ENCODE measurements around the gene RSPH10B.
"Not testable (repeated sequence)": the region's sequence is repeated elsewhere in the genome, so short reads cannot be mapped to it uniquely, and the experiment has no call there.

DNA sequence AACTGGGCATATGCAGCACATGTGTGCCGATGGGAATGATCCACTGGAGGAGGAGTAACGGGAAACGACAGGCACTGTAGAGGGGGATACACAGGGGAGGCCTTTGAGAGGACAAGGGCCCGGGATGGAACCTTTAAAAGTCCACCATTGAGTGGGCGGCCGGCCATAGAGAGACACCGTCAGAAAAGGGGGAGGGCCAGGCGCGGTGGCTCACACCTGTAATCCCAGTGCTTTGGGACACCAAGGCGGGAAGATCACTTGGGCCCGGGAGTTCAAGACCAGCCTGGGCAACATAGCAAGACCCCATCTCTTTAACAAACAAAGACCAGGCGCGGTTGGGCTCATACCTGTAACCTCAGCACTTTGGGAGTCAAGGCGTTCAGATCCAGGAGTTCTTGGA is 39.2 kb downstream of the RSPH10B start:
- not testable (repeated sequence) for TF ChIP-seq POLR2A, POLR2AphosphoS5 (IDR thresholded peaks at IDR 0.05)
- TF ChIP-seq, protein P1, sequence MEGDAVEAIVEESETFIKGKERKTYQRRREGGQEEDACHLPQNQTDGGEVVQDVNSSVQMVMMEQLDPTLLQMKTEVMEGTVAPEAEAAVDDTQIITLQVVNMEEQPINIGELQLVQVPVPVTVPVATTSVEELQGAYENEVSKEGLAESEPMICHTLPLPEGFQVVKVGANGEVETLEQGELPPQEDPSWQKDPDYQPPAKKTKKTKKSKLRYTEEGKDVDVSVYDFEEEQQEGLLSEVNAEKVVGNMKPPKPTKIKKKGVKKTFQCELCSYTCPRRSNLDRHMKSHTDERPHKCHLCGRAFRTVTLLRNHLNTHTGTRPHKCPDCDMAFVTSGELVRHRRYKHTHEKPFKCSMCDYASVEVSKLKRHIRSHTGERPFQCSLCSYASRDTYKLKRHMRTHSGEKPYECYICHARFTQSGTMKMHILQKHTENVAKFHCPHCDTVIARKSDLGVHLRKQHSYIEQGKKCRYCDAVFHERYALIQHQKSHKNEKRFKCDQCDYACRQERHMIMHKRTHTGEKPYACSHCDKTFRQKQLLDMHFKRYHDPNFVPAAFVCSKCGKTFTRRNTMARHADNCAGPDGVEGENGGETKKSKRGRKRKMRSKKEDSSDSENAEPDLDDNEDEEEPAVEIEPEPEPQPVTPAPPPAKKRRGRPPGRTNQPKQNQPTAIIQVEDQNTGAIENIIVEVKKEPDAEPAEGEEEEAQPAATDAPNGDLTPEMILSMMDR (IDR thresholded peaks at IDR 0.05): not testable (repeated sequence)

Measured in prostate gland (tissue), 2 donors.